Urinary bladder (tissue), 4 donors: ENCODE data around the gene MEI4. TPM values are rescaled to one million over a fixed set of nuclear protein-coding genes. Genes with fewer than 3 reads are reported as not detected.

ENCODE experiments used
- DNase-seq: peaks from one replicate; pipeline ENCODE4 v3.0.0-alpha.2; 2015; ENCODE audit errors: extremely low spot score
- H3K27ac ChIP-seq: one replicate; pipeline ENCODE4 v1.5.1; 2013; ENCODE audit warnings: low read depth, mild to moderate bottlenecking, moderate library complexity
- H3K36me3 ChIP-seq: one replicate; pipeline ENCODE4 v1.6.1; 2013; ENCODE audit warnings: mild to moderate bottlenecking, moderate library complexity; ENCODE audit not compliant: insufficient read depth
- H3K4me1 ChIP-seq: one replicate; pipeline ENCODE4 v1.6.1; 2013; ENCODE audit warnings: mild to moderate bottlenecking, moderate library complexity; ENCODE audit not compliant: insufficient read depth
- H3K4me3 ChIP-seq: one replicate; pipeline ENCODE4 v1.5.1; 2013; ENCODE audit warnings: low read depth, low read length
- WGBS: extraction: QIAGEN DNeasy Blood & Tissue Kit; methylation state at CpG from one replicate; pipeline ENCODE4 v1.1.7; 2013; 5-methylcytosine and 5-hydroxymethylcytosine counted together
- polyA plus RNA-seq: library from polyadenylated mRNA; stranded (reverse); fragments of 200-250 nt; gene quantifications from one replicate; pipeline ENCODE4 v1.2.3, GENCODE V29; 2013
- total RNA-seq: library from RNA; depleted of rRNA; stranded (reverse); fragments of >200 nt; gene quantifications from one replicate; pipeline ENCODE4 v1.2.3, GENCODE V29; 2014
- donor health status: healthy with polysubstance abuse.
- donor health status: healthy.

MEI4 gene
- total and polyA plus RNA-seq, 2 donors: 0.01 to 0.21 TPM

DNA sequence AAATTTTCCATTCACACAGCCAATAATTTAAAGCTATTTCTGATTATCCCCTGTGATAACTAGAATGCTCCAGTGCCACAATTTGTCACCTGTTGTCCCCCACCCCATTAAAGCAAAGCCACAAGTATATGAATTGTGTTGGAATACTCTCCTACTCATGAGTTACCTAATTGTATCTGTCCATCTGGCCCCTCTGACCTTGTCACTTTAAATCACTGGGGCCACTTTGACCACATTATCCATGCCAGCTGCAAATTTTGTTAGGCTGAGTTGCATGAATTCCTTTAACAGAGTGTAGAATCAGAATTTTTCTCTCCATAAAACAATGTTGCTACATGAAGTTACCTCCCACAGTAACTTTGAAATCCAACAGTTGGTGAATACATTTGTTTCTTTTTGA, 204.6 kb downstream of the MEI4 start:
- H3K4me3 ChIP-seq: no peak overlapping the region

DNA sequence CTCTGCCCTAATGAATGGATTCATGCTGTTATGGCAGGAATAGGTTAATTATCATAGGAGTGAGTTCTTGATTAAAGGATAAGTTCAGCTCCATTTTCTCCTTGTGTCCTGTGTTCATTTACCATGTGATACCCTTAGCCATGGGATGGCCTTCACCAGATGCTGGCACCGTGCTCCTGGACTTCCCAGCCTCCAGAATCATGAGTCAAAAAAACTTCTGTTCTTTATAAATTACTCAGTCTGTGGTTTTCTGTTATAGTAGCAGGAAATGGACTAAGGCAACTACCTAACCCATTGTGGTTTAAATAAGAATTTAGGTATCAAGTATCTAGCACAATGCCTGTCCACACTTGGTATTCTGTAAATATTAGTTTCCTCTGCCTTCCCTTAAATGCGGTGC, 223.5 kb downstream of the MEI4 start:
- no peaks in the 10 kb centered on the region for H3K36me3 ChIP-seq
- H3K4me1 ChIP-seq: no peaks in the 10 kb centered on the region
- no peak overlapping the region for H3K4me3 ChIP-seq
- no peak overlapping the region for H3K27ac ChIP-seq
- 90% methylated on average over 2 of the region's 2 CpGs for WGBS
- no peak for DNase-seq

More for the DNA sequence above, 204.6 kb downstream of the MEI4 start:
- Histone ChIP-seq H3K36me3 (no peaks in the 10 kb centered on the region), H3K27ac (no peak overlapping the region), H3K4me1 (no peaks in the 10 kb centered on the region)
- DNase-seq: no peak

GRCh38 chr6:77879527-77879926, 226.7 kb downstream of the MEI4 start:
- Histone ChIP-seq H3K4me1 (no peaks in the 10 kb centered on the region), H3K4me3 (no peak overlapping the region), H3K36me3 (no peaks in the 10 kb centered on the region), H3K27ac (no peak overlapping the region)
- 58% methylated on average over 2 of the region's 2 CpGs for WGBS
- DNase-seq: no peak

DNA sequence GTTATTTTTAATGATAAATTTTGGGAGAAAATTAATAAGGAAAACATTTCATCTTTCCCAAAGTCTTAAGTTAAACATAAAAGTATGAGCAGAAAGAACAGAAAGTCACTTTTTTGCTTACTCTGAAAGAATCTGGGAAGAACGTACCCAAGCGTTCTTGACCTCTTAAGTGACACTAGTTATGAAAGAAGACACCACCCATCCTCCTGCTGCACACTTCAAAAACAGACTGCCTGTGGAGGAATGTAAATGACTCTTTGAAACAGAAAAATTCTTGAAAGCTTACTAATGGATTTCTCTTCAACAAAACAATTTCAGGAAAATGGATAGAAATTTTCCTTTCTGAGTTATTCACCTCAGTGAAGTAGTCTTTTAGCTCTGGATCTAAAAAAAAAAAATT, 227.7 kb downstream of the MEI4 start:
- Histone ChIP-seq H3K27ac (no peak overlapping the region), H3K4me1 (no peaks in the 10 kb centered on the region), H3K36me3 (no peaks in the 10 kb centered on the region), H3K4me3 (no peak overlapping the region)
- DNase-seq: no peak
- 24% methylated on average over 2 of the region's 2 CpGs for WGBS

DNA sequence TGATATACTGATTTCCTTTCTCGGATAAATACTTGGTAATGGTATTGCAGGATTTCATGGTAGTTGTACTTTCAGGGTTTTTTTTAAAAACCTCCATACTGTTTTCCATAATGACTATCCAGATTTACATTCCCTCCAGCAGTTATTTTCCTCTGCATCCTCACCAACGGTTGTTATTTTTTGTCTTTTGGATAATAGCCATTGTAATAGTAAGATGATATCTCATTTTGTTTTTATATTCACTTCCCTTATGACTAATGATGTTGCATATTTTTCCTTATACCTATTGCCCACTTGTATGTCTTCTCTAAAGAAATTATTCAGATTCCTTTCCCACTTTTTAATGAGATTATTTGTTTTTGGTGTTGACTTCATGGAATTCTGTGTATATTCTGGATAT, 231.0 kb downstream of the MEI4 start:
- WGBS: 78% methylated on average over 2 of the region's 2 CpGs
- no peak for DNase-seq
- Histone ChIP-seq H3K4me1 (no peaks in the 10 kb centered on the region), H3K36me3 (no peaks in the 10 kb centered on the region), H3K4me3 (no peak overlapping the region), H3K27ac (no peak overlapping the region)

GRCh38 chr6:77893391-77893790, 240.6 kb downstream of the MEI4 start:
- H3K4me3 ChIP-seq: no peak overlapping the region
- no peaks in the 10 kb centered on the region for H3K4me1 ChIP-seq
- H3K27ac ChIP-seq: no peak overlapping the region
- DNase-seq: no peak
- WGBS: 24% methylated on average over 4 of the region's 4 CpGs
- H3K36me3 ChIP-seq: no peaks in the 10 kb centered on the region

DNA sequence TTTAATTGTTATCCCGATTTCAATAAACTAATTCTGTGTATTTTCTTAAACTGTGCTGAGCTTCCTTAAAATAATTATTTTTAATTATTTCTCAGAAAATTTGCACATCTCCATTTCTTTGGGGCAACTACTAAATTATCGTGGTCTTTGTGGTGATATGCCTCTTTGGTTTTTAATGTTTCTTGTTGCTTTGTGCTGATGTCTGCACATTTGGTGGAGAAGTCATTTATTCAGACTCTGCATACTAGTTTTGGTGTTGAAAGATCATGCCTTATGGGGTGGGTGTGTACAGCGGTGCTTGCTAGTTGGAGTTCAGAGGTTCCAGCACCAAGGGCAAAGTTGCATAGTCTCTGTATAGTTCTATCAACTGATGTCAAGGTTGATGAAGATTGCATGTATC, 253.2 kb downstream of the MEI4 start:
- WGBS: 89% methylated on average over 3 of the region's 3 CpGs
- no peak overlapping the region for H3K27ac ChIP-seq
- H3K4me3 ChIP-seq: no peak overlapping the region
- no peak for DNase-seq
- no peaks in the 10 kb centered on the region for H3K36me3 ChIP-seq
- no peaks in the 10 kb centered on the region for H3K4me1 ChIP-seq

DNA sequence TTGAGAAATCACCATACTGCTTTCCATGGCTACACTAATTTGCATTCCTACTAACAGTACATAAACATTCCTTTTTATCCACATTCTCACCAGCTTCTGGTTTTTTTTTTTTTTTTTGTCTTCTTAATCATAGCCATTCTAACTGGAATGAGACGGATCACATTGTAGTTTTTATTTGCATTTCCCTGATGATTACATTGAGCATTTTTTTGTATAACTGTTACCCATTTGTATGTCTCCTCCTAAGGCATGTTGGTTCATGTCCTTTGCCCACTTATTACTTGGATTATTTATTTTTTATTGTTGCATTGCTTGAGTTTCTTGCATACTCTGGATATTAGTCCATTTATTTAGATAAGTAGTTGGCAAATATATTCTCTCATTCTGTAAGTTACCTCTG, 258.0 kb downstream of the MEI4 start:
- no peak for DNase-seq
- no peaks in the 10 kb centered on the region for H3K4me1 ChIP-seq
- no peak overlapping the region for H3K27ac ChIP-seq
- 82% methylated on average over 1 of the region's 1 CpG for WGBS
- H3K36me3 ChIP-seq: no peaks in the 10 kb centered on the region
- H3K4me3 ChIP-seq: no peak overlapping the region

- no peaks in the 10 kb centered on the region for H3K36me3 ChIP-seq
- 51% methylated on average over 3 of the region's 3 CpGs for WGBS
- no peak for DNase-seq
- no peak overlapping the region for H3K27ac ChIP-seq
- H3K4me1 ChIP-seq: no peaks in the 10 kb centered on the region
- no peak overlapping the region for H3K4me3 ChIP-seq
Observed at GRCh38 chr6:77926198-77926751, 273.4 kb downstream of the MEI4 start.

- H3K4me3 ChIP-seq: no peak overlapping the region
- WGBS: 68% methylated on average over 2 of the region's 2 CpGs
- H3K36me3 ChIP-seq: no peaks in the 10 kb centered on the region
- no peak overlapping the region for H3K27ac ChIP-seq
- no peaks in the 10 kb centered on the region for H3K4me1 ChIP-seq
- no peak for DNase-seq
Observed at GRCh38 chr6:77930382-77930781, 277.5 kb downstream of the MEI4 start.

GRCh38 chr6:77930952-77931351, 278.1 kb downstream of the MEI4 start:
- Histone ChIP-seq H3K27ac (no peak overlapping the region), H3K36me3 (no peaks in the 10 kb centered on the region), H3K4me3 (no peak overlapping the region), H3K4me1 (no peaks in the 10 kb centered on the region)
- no peak for DNase-seq

GRCh38 chr6:77962070-77962469, 309.2 kb downstream of the MEI4 start:
- 91% methylated on average over 4 of the region's 4 CpGs for WGBS
- no peak for DNase-seq
- Histone ChIP-seq H3K36me3 (no peaks in the 10 kb centered on the region), H3K27ac (no peak overlapping the region), H3K4me3 (no peak overlapping the region), H3K4me1 (no peaks in the 10 kb centered on the region)

DNA sequence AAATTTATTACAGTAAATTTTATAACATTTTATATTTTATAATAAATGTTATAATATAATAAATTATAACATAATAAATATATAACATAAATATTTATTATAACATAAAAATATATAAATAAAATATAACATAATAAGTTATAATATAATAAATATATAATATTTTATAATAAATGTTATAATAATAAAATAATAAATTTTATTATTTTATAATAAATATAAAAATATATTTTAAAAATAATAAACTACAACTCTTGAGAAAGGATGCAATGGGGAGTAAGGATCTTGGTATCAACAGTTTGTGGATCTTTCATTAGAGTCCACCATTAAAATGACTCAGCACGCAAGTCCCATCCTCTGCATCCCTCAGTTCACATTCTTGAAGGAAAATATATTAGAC, 312.6 kb downstream of the MEI4 start:
- Histone ChIP-seq H3K36me3 (no peaks in the 10 kb centered on the region), H3K4me1 (no peaks in the 10 kb centered on the region), H3K27ac (no peak overlapping the region), H3K4me3 (no peak overlapping the region)
- 93% methylated on average over 1 of the region's 1 CpG for WGBS
- no peak for DNase-seq

GRCh38 chr6:77972334-77972733, 319.5 kb downstream of the MEI4 start:
- no peak overlapping the region for H3K4me3 ChIP-seq
- no peak for DNase-seq

More at GRCh38 chr6:77972334-77972733, 319.5 kb downstream of the MEI4 start:
- no peaks in the 10 kb centered on the region for H3K4me1 ChIP-seq
- H3K27ac ChIP-seq: no peak overlapping the region
- no peaks in the 10 kb centered on the region for H3K36me3 ChIP-seq
